ENCODE measurements around the gene CCZ1B.
"Not testable (repeated sequence)": the region's sequence is repeated elsewhere in the genome, so short reads cannot be mapped to it uniquely, and the experiment has no call there.

DNA sequence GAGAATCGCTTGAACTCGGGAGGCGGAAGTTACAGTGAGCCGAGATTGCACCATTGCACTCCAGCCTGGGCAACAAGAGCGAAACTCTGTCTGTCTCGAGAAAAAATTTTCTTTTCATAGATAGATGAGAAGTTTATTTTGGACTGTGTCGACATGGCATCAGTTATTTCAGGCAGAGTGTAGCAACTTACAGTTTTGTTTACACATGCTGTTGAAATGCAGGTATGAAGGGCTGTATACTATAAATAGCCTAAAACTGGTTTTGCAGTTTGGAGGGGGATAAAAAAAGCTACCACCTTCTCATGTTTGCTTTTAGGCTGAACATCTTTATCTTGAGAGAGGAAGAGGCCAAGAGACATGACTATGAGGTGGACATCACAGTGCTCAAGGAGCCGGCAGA lies 28.0 kb downstream of the CCZ1B start:
- TF ChIP-seq CTCF (IDR thresholded peaks at IDR 0.05); POLR2AphosphoS5 (IDR thresholded peaks at IDR 0.05; ENCODE audit: low read depth, low read length); SIN3A (IDR thresholded peaks at IDR 0.05; ENCODE audit: borderline replicate concordance, insufficient read depth, low read depth, low read length); TCF7L2 (IDR thresholded peaks at IDR 0.05; ENCODE audit: low read depth, low read length): not testable (repeated sequence)
- TF ChIP-seq, protein P1, sequence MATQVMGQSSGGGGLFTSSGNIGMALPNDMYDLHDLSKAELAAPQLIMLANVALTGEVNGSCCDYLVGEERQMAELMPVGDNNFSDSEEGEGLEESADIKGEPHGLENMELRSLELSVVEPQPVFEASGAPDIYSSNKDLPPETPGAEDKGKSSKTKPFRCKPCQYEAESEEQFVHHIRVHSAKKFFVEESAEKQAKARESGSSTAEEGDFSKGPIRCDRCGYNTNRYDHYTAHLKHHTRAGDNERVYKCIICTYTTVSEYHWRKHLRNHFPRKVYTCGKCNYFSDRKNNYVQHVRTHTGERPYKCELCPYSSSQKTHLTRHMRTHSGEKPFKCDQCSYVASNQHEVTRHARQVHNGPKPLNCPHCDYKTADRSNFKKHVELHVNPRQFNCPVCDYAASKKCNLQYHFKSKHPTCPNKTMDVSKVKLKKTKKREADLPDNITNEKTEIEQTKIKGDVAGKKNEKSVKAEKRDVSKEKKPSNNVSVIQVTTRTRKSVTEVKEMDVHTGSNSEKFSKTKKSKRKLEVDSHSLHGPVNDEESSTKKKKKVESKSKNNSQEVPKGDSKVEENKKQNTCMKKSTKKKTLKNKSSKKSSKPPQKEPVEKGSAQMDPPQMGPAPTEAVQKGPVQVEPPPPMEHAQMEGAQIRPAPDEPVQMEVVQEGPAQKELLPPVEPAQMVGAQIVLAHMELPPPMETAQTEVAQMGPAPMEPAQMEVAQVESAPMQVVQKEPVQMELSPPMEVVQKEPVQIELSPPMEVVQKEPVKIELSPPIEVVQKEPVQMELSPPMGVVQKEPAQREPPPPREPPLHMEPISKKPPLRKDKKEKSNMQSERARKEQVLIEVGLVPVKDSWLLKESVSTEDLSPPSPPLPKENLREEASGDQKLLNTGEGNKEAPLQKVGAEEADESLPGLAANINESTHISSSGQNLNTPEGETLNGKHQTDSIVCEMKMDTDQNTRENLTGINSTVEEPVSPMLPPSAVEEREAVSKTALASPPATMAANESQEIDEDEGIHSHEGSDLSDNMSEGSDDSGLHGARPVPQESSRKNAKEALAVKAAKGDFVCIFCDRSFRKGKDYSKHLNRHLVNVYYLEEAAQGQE (IDR thresholded peaks at IDR 0.05; ENCODE audit: insufficient read depth in 1 of 2, low read depth in 2 of 2, low read length in 1 of 2) = not testable (repeated sequence)

All from Panc1 (cell line).